MG63 (cell line): ENCODE data around the gene OR51B4. TPM values are rescaled to one million over a fixed set of nuclear protein-coding genes. Genes with fewer than 3 reads are reported as not detected.
A peak's percentile ranks its signal among the peaks of the same experiment; 100 is the strongest.
"Not testable (repeated sequence)": the region's sequence is repeated elsewhere in the genome, so short reads cannot be mapped to it uniquely, and the experiment has no call there.

Experiments
- DNase-seq: peaks from one replicate; pipeline ENCODE4 v3.0.0-alpha.2; 2020
- H3K27me3 ChIP-seq: fragments of 250-450 bp; sonication (Bioruptor Pico); 2 replicates; pipeline ENCODE4 v1.5.1; 2020; ENCODE audit warnings: mild to moderate bottlenecking, moderate library complexity
- H3K36me3 ChIP-seq: fragments of 250-450 bp; sonication (Bioruptor Pico); 2 replicates; pipeline ENCODE4 v1.5.1; 2020; ENCODE audit warnings: mild to moderate bottlenecking, moderate library complexity
- H3K4me3 ChIP-seq: fragments of 250-450 bp; sonication (Bioruptor Pico); 2 replicates; pipeline ENCODE4 v1.5.1; 2020; ENCODE audit warnings: mild to moderate bottlenecking, moderate library complexity
- H3K9me3 ChIP-seq: fragments of 250-450 bp; sonication (Bioruptor Pico); 2 replicates; pipeline ENCODE4 v1.5.1; 2020; ENCODE audit warnings: mild to moderate bottlenecking, moderate library complexity
- total RNA-seq: library from RNA; depleted of rRNA; stranded (reverse); fragments of >200 nt; shearing (Covaris generic); gene quantifications from 2 replicates; pipeline ENCODE4 v1.2.3, GENCODE V29; 2014; ENCODE audit warnings: low replicate concordance

The OR51B4 gene
- total RNA-seq, 1 experiment from 2014 or later: not detected

DNA sequence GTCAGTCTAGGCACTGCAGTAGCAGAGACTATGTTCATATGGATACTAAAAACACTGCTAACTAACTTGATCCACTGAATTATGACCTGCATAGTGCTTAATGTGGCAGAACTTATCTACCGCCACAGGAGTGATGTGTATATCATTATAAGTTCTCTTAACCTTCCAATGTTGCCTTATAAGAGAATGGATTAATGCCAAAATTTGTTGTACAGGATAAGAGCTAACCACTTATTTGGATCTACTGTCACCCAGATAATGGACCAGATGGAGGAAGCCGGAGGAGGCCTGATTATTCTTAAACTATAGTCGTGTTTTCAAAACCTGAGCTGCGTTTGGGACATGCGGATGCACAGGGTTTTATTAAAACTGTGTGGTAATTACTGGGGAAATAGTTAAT, 1.9 kb upstream of the OR51B4 start:
- DNase-seq: no peak
- Histone ChIP-seq H3K9me3 (no peaks in the 10 kb centered on the region), H3K36me3 (no peaks in the 10 kb centered on the region), H3K27me3 (no peaks in the 10 kb centered on the region; the same call in 1 of the 2 replicates), H3K4me3 (no peak overlapping the region)

DNA sequence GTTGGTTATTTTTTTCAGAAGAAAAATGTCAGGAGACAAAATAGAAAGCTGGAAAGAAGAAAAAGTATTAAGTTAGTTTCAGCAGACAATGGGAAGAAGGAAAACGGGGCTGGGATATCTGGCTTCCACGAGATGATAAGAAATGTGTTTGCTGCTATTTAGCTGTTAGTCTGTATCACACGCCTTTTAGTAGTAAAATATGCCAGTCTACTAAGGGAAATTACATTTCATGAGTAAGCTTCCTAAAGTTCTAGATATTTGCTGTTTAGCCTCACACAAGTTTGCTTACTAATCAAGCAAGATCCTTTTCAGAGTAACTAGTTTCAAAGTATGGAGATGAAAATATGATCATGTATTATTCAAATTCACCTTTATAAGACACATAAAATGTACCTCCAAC, 1.5 kb downstream of the OR51B4 start:
- Histone ChIP-seq H3K27me3 (no peaks in the 10 kb centered on the region), H3K4me3 (no peak overlapping the region), H3K9me3 (no peaks in the 10 kb centered on the region), H3K36me3 (no peaks in the 10 kb centered on the region)
- no peak for DNase-seq

DNA sequence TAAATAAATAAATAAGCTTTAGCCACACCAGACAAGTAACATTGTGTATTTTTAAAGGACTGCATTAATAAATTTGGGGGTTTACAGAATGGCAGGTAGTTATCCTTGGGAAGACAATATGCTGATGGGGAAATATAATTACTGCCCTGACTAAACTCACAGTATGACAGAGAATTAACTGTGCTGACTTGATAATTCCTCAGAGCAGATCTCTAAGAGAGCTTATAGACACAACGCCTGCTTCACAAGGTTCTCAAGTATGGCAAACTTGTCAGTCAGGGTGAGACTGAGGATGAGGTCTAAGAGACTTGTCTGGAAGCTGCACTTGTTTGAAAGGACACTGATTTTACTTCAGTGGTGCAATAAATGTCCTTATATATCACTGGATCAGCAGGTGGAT, 3.3 kb downstream of the OR51B4 start:
- Histone ChIP-seq H3K4me3 (no peak overlapping the region), H3K9me3 (no peaks in the 10 kb centered on the region), H3K36me3 (no peaks in the 10 kb centered on the region), H3K27me3 (no peaks in the 10 kb centered on the region)
- DNase-seq: no peak

DNA sequence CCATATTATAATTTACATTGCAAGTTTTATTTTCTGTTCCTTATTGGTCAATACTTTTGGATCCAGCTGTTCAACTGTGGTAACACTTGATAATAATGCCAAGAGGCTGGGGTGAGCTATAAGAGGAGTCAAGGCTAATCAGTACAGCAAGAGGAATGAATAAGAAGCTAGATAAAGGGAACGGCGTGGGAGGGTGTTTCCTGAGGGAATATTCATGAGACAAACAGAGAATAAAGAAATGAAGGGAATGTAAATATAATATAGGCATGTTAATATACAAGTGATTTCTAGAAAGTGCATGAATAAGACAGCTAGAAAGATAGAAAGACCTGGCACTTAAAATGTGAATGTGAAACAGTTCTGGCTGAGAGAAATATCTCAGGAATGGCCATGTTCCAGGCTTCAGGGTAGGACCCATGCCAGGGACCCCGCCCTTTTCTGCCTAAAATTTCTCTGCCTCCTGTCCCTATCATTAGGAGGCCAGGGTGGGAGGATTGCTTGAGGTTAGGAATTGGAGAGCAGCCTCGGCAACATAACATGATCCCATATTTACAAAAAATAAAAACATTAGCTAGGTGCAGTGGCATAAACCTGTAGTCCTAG, 3.9 kb downstream of the OR51B4 start:
- Histone ChIP-seq H3K36me3 (no peaks in the 10 kb centered on the region), H3K4me3 (no peak overlapping the region), H3K27me3 (no peaks in the 10 kb centered on the region), H3K9me3 (no peaks in the 10 kb centered on the region)
- no peak for DNase-seq

DNA sequence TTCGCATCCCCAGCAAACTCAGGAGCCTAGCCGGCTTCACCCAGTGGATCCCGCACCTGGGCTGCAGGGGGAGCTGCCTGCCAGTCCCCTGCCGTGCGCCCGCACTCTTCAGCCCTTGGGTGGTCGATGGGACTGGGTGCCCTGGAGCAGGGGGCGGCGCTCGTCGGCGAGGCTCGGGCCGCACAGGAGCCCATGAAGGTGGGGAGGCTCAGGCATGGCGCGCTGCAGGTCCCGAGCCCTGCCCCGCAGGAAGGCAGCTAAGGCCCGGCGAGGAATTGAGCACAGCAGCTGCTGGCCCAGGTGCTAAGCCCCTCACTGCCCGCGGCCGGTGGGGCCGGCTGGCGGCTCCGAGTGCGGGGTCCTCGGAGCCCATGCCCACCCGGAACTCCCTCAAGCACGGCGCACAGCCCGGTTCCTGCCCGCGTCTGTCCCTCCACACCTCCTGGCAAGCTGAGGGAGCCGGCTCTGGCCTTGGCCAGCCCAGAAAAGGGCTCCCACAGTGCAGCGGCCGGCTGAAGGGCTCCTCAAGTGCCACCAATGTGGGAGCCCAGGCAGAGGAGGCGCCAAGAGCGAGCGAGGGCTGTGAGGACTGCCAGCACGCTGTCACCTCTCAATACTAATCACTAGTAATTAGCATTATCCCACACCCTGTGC, 7.3 kb downstream of the OR51B4 start:
- DNase-seq, H3K9me3 ChIP-seq, H3K4me3 ChIP-seq, H3K27me3 ChIP-seq, H3K36me3 ChIP-seq: not testable (repeated sequence)

DNA sequence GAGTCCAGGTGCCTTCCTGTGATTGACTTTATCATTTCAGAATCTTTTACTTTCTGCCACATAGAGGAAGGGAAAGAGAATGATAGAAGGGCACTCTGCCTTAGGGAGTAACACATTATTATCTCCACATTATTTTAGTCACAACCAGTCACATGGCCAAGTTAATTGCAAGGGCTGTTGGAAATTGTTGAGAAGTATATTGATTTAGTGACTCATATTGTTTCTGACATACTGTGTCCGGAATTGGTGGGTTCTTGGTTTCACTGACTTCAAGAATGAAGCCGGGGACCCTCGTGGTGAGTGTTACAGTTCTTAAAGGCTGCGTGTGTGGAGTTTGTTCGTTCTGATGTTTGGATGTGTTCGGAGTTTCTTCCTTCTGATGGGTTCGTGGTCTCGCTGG, 8.7 kb downstream of the OR51B4 start:
- Histone ChIP-seq H3K27me3 (no peaks in the 10 kb centered on the region), H3K9me3 (no peaks in the 10 kb centered on the region), H3K4me3 (no peak overlapping the region), H3K36me3 (no peaks in the 10 kb centered on the region)
- no peak for DNase-seq

DNA sequence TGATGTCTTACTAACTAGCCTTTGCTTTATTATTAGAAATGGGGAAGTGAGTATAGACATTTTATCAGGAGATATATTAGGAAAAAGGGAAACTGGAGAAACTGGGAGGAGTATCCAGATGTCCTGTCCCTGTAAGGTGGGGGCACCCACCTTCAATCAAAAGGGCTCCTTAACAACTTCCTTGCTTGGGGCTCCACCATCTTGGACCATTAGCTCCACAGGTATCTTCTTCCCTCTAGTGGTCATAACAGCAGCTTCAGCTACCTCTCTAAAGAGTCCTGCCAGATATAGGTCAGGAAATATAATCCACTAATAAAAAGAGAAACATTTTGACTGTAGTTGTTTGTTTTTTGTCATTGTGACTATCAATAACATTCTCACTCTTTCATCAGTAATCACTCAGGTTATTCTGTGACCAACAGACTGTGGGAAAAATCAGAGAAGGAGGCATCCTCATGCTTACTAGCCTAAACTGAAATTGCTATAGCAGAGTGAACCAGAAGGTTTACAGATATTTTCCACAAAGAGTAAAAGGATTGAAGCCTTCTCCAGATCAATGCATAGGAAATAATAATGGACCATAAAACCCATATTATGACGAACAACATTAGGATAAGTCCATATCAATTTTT, 10.4 kb downstream of the OR51B4 start:
- Histone ChIP-seq H3K36me3 (no peaks in the 10 kb centered on the region), H3K4me3 (no peak overlapping the region), H3K27me3 (no peaks in the 10 kb centered on the region), H3K9me3 (no peaks in the 10 kb centered on the region)
- no peak for DNase-seq

DNA sequence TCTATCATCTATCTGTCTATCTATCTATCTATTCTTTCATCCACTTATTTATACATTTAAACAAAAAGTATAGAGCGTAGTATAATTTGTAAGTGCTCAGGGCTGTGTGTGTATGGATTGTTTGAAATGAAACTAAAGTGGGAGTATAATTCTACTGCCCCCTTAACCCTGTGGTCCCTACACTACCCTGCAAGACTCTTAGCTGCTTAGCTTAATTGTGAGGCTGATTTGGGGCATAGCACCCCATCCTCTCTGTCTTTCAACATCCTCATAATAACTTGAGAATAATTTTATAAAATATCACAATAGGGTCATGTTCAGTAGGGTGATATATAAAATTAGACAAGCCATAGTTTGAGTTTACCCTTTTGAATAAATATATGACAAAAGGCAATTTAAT, 11.6 kb downstream of the OR51B4 start:
- no peaks in the 10 kb centered on the region for H3K36me3 ChIP-seq
- H3K27me3 ChIP-seq: no peaks in the 10 kb centered on the region
- no peaks in the 10 kb centered on the region for H3K9me3 ChIP-seq
- no peak overlapping the region for H3K4me3 ChIP-seq
- DNase-seq: no peak

DNA sequence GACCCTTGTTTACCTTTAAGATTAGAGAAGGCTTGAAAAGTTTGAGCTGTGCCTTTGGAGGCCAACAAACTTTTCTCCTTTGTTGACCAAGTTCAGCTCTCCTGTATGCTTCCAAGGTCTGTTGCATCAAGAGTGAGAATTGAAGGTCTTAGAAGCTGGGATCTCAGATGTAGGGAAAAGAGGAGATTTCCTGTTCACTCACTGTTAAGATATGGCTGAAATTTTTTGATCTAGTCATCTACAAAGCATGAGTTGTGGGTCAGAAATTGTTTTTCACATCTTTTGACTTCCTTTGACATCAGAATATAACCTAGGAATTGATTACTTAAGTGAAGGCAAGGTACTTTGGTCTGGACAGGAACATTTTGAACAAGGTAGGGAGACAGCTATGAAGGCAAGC, 12.1 kb downstream of the OR51B4 start:
- no peaks in the 10 kb centered on the region for H3K36me3 ChIP-seq
- no peak overlapping the region for H3K4me3 ChIP-seq
- no peak for DNase-seq
- H3K27me3 ChIP-seq: no peaks in the 10 kb centered on the region
- no peaks in the 10 kb centered on the region for H3K9me3 ChIP-seq

DNA sequence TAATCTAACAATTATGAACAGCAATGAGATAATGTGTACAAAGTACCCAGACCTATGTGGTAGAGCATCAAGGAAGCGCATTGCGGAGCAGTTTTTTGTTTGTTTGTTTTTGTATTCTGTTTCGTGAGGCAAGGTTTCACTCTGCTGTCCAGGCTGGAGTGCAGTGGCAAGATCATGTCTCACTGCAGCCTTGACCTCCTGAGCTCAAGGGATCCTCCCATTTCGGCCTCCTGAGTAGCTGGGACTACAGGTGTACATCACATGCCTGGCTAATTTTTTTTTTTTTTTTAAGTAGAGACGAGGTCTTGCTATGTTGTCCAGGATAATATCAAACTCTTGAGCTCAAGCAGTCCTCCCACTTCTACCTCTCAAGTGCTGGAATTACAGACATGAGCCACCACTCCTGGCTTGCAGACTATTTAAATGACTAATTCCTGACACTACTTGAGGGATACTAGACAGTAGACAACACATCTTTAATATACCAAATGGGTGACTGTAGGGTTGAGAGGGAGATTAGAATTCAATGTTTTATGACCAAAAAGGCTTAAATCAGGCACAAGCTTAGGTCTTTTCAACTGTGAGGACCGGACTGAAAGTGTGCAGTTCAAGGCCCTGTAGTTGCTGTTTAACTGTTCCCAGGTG, 12.7 kb downstream of the OR51B4 start:
- Histone ChIP-seq H3K27me3 (no peaks in the 10 kb centered on the region), H3K9me3 (no peaks in the 10 kb centered on the region), H3K36me3 (no peaks in the 10 kb centered on the region), H3K4me3 (no peak overlapping the region)
- no peak for DNase-seq

DNA sequence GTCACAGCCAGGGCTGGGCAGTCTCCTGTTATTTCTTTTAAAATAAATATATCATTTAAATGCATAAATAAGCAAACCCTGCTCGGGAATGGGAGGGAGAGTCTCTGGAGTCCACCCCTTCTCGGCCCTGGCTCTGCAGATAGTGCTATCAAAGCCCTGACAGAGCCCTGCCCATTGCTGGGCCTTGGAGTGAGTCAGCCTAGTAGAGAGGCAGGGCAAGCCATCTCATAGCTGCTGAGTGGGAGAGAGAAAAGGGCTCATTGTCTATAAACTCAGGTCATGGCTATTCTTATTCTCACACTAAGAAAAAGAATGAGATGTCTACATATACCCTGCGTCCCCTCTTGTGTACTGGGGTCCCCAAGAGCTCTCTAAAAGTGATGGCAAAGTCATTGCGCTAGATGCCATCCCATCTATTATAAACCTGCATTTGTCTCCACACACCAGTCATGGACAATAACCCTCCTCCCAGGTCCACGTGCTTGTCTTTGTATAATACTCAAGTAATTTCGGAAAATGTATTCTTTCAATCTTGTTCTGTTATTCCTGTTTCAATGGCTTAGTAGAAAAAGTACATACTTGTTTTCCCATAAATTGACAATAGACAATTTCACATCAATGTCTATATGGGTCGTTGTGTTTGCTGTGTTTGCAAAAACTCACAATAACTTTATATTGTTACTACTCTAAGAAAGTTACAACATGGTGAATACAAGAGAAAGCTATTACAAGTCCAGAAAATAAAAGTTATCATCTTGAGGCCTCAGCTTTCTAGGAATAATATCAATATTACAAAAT, 13.4 kb downstream of the OR51B4 start:
- DNase-seq: peak; percentile 30
- Histone ChIP-seq H3K27me3 (no peaks in the 10 kb centered on the region), H3K4me3 (no peak overlapping the region), H3K36me3 (no peaks in the 10 kb centered on the region), H3K9me3 (no peaks in the 10 kb centered on the region)

DNA sequence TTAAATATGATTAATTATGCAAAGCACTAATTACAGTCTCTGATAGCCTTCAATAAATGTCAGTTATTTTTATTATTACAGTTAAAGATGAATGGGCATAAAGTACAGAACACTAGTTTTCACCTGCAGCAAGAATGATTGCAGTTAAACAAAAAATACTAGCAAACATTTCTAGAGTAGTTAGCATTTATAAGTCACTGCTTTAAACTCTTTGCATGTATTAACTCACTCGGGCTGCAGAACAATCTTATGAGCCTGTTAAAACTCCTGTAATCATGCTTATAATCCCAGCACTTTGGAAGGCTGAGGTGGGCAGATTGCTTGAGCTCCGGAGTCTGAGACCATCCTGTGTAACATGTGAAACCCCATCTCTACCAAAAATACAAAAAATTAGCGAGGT, 14.8 kb downstream of the OR51B4 start:
- Histone ChIP-seq H3K27me3 (no peaks in the 10 kb centered on the region), H3K36me3 (no peaks in the 10 kb centered on the region), H3K9me3 (no peaks in the 10 kb centered on the region), H3K4me3 (no peak overlapping the region)
- no peak for DNase-seq

DNA sequence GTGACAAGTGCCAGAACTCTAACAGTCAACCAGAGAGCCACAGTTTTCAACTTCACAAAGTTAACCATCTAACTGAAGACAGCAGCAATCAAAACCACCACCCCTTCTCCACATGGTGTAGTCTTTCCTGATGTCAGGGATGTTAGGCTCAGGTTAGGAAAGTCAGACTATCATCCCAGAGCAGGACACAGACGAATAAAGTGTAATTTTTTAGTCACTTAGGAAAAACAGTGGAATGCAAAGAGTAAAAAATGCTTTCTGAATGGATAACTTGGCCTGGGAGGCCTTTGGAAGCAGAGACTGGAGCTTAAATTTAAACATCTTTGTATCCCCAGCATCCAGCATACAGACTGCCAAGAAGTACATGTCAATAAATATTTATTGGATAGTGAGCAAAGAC, 15.4 kb downstream of the OR51B4 start:
- Histone ChIP-seq H3K9me3 (no peaks in the 10 kb centered on the region), H3K27me3 (no peaks in the 10 kb centered on the region), H3K36me3 (no peaks in the 10 kb centered on the region), H3K4me3 (no peak overlapping the region)
- no peak for DNase-seq

DNA sequence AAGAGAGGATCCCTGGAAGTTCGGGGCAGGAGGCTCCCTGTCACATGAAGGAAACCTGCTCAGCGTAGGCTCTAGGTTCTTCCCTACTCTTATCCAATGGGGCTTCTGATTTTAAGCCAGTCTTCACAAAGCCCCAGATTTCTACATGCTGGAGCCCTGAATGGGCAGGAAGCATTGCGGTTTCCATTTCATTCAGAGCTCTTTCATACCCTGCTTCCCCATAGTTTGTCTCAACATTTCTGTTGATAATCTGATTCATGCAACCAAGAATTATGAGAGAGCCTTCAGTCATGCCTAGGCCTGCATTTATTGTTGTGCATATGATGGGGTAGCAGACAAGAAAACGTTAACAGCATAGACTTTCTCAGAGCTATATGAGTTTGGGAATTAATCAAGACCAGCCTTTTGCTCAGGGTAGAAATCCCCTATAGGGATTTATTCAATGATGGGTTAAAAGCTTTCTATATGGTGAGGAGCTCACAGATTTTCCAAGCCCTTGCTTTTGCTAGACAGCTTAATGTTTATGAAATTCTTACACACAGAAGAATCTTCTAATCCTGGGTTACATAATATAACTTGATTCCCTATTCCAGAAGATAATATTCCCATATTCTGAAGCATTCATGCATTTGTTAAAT, 15.9 kb downstream of the OR51B4 start:
- no peaks in the 10 kb centered on the region for H3K36me3 ChIP-seq
- no peaks in the 10 kb centered on the region for H3K27me3 ChIP-seq
- no peak overlapping the region for H3K4me3 ChIP-seq
- no peaks in the 10 kb centered on the region for H3K9me3 ChIP-seq
- no peak for DNase-seq

DNA sequence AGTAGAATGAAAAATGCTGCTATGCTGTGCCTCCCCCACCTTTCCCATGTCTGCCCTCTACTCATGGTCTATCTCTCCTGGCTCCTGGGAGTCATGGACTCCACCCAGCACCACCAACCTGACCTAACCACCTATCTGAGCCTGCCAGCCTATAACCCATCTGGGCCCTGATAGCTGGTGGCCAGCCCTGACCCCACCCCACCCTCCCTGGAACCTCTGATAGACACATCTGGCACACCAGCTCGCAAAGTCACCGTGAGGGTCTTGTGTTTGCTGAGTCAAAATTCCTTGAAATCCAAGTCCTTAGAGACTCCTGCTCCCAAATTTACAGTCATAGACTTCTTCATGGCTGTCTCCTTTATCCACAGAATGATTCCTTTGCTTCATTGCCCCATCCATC, 17.1 kb downstream of the OR51B4 start:
- H3K4me3 ChIP-seq: no peak overlapping the region
- H3K36me3 ChIP-seq: no peaks in the 10 kb centered on the region
- no peak for DNase-seq
- no peaks in the 10 kb centered on the region for H3K27me3 ChIP-seq
- no peaks in the 10 kb centered on the region for H3K9me3 ChIP-seq

DNA sequence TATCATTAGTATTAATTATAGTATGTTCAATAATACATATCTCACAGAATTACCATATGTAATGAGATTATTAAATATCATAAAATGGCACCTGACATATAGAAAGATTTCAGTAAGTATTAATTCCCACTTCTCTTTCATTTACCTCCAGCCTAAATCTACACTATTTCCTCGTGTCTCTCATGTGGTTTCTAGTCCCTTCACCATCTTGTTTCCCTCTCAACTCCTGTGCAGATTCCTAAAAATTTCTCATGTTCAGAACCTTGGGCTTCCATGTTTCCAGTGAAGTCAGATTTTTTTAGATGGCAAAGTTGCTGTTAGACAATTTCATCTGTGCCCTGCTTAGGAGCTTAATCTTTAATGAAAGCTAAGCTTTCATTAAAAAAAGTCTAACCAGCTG, 17.9 kb downstream of the OR51B4 start:
- H3K27me3 ChIP-seq: no peaks in the 10 kb centered on the region
- no peaks in the 10 kb centered on the region for H3K9me3 ChIP-seq
- H3K36me3 ChIP-seq: no peaks in the 10 kb centered on the region
- DNase-seq: no peak
- no peak overlapping the region for H3K4me3 ChIP-seq

DNA sequence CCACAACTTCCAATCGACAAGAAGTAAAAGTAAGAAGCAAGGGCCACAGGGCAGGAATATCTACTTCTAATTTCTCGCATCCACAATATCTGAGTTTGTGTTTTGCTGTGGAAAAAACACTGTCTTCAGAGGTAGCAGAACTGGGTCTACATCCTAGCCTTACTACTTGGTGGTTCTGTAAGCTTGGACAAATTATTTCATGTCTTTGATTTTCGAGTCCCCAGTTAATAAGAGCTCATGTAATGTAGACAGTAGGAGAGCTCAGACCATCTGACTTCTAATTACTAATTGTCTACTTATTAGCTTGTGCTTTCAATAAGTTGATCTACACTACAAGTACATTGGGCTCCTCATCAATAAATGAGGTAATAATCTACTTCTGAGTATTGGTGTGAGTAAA, 18.7 kb downstream of the OR51B4 start:
- no peaks in the 10 kb centered on the region for H3K36me3 ChIP-seq
- no peak overlapping the region for H3K4me3 ChIP-seq
- no peaks in the 10 kb centered on the region for H3K27me3 ChIP-seq
- no peaks in the 10 kb centered on the region for H3K9me3 ChIP-seq
- no peak for DNase-seq
